Measurements from ENCODE around the gene MFAP5.
"Not testable (repeated sequence)": the region's sequence is repeated elsewhere in the genome, so short reads cannot be mapped to it uniquely, and the experiment has no call there.

The MFAP5 gene

GRCh38 chr12:8630131-8630530 is 32.5 kb downstream of the MFAP5 start:
- no peak overlapping the region for H3K4me3 ChIP-seq (ENCODE audit: low read depth, low read length)
- TF ChIP-seq CTCF (IDR thresholded peaks at IDR 0.05; ENCODE audit: borderline replicate concordance, insufficient read depth, low read depth, low read length) = no peak

- no peak overlapping the region for H3K4me3 ChIP-seq (ENCODE audit: low read depth, low read length)
These were observed 33.1 kb downstream of the MFAP5 start for GRCh38 chr12:8629486-8630033.

GRCh38 chr12:8628731-8629130 is 33.9 kb downstream of the MFAP5 start:
- no peak overlapping the region for H3K4me3 ChIP-seq (ENCODE audit: low read depth, low read length)
- TF ChIP-seq CTCF (IDR thresholded peaks at IDR 0.05; ENCODE audit: borderline replicate concordance, insufficient read depth, low read depth, low read length) = no peak

More at GRCh38 chr12:8629486-8630033, 33.1 kb downstream of the MFAP5 start:
- TF ChIP-seq CTCF (IDR thresholded peaks at IDR 0.05; ENCODE audit: borderline replicate concordance, insufficient read depth, low read depth, low read length) = no peak

- H3K4me3 ChIP-seq (ENCODE audit: low read depth, low read length) = not testable (repeated sequence)
These were observed 37.9 kb downstream of the MFAP5 start for GRCh38 chr12:8624750-8625149.

GRCh38 chr12:8622646-8623045 is 40.0 kb downstream of the MFAP5 start:
- no peak for TF ChIP-seq CTCF (IDR thresholded peaks at IDR 0.05; ENCODE audit: borderline replicate concordance, insufficient read depth, low read depth, low read length)
- H3K4me3 ChIP-seq (ENCODE audit: low read depth, low read length) = no peak overlapping the region

GRCh38 chr12:8615206-8615605 is 47.4 kb downstream of the MFAP5 start:
- no peak for TF ChIP-seq CTCF (IDR thresholded peaks at IDR 0.05; ENCODE audit: borderline replicate concordance, insufficient read depth, low read depth, low read length)
- no peak overlapping the region for H3K4me3 ChIP-seq (ENCODE audit: low read depth, low read length)

- H3K4me3 ChIP-seq (ENCODE audit: low read depth, low read length) = not testable (repeated sequence)
These were observed 48.7 kb downstream of the MFAP5 start for GRCh38 chr12:8613881-8614280.

GRCh38 chr12:8612629-8613028 is 50.0 kb downstream of the MFAP5 start, which contains the start of gene AICDA:
TSS of gene AICDA (minus strand) at chr12:8612859. CDS start at chr12:8612767, 92 bp downstream.
- H3K4me3 ChIP-seq (ENCODE audit: low read depth, low read length) = peak within 1 kb of the TSS; percentile 65
- no peak for TF ChIP-seq CTCF (IDR thresholded peaks at IDR 0.05; ENCODE audit: borderline replicate concordance, insufficient read depth, low read depth, low read length)

All from GM12875 (cell line).